ENCODE measurements around the gene IL20. TPM values are rescaled to one million over a fixed set of nuclear protein-coding genes. Genes with fewer than 3 reads are reported as not detected.
A peak's percentile ranks its signal among the peaks of the same experiment; 100 is the strongest.

Gene IL20
- polyA plus RNA-seq, 6 donors from 2014 or later: not detected

GRCh38 chr1:206890125-206891060, 25.0 kb downstream of the IL20 start:
- Mint-ChIP-seq H3K4me3 (no peak overlapping the region), H3K36me3 (no peaks in the 10 kb centered on the region), H3K4me1 (peaks cover 5 to 23% (median 6%) of the 10 kb centered on the region in 3 donors), H3K27ac (peak overlapping the region in 4 of 6 donors; percentile 5 to 61 (median 30)), H3K27me3 (peaks cover 0 to 13% (median 6%) of the 10 kb centered on the region in 3 donors), H3K9me3 (no peaks in the 10 kb centered on the region)
- DNase-seq (no peak), ATAC-seq (ENCODE audit: low read depth in 2 of 2) (peak; percentile 51 to 58)

GRCh38 chr1:206891412-206891811, 26.0 kb downstream of the IL20 start:
- Mint-ChIP-seq H3K9me3 (no peaks in the 10 kb centered on the region), H3K27ac (peak overlapping the region in 2 of 6 donors; percentile 18 to 42), H3K36me3 (no peaks in the 10 kb centered on the region), H3K4me3 (no peak overlapping the region), H3K4me1 (peaks cover 5 to 23% (median 6%) of the 10 kb centered on the region in 3 donors), H3K27me3 (peaks cover 0 to 13% (median 0%) of the 10 kb centered on the region in 3 donors)
- DNase-seq (no peak), ATAC-seq (ENCODE audit: low read depth in 2 of 2) (no peak)

GRCh38 chr1:206892351-206892984, 27.0 kb downstream of the IL20 start:
- Mint-ChIP-seq H3K4me3 (no peak overlapping the region), H3K27me3 (peaks cover 0 to 13% (median 0%) of the 10 kb centered on the region in 3 donors), H3K9me3 (no peaks in the 10 kb centered on the region), H3K4me1 (peaks cover 5 to 23% (median 6%) of the 10 kb centered on the region in 3 donors), H3K27ac (no peak overlapping the region), H3K36me3 (no peaks in the 10 kb centered on the region)
- ATAC-seq (ENCODE audit: low read depth in 2 of 2) (no peak), DNase-seq (no peak)

GRCh38 chr1:206893380-206893779, 28.0 kb downstream of the IL20 start:
- H3K9me3 Mint-ChIP-seq: no peaks in the 10 kb centered on the region
- peaks cover 8 to 23% (median 9%) of the 10 kb centered on the region in 3 donors for H3K4me1 Mint-ChIP-seq
- H3K4me3 Mint-ChIP-seq: no peak overlapping the region
- H3K27me3 Mint-ChIP-seq: peaks cover 0 to 10% (median 0%) of the 10 kb centered on the region in 3 donors
- H3K27ac Mint-ChIP-seq: peak overlapping the region in 1 of 6 donors; percentile 57
- DNase-seq: no peak
- no peaks in the 10 kb centered on the region for H3K36me3 Mint-ChIP-seq
- no peak for ATAC-seq (ENCODE audit: low read depth in 2 of 2)

GRCh38 chr1:206895325-206895724, 29.9 kb downstream of the IL20 start:
- ATAC-seq (ENCODE audit: low read depth in 2 of 2): no peak
- no peaks in the 10 kb centered on the region for H3K36me3 Mint-ChIP-seq
- H3K27ac Mint-ChIP-seq: peak overlapping the region in 1 of 6 donors; percentile 22
- H3K4me1 Mint-ChIP-seq: peaks cover 19 to 39% (median 25%) of the 10 kb centered on the region in 3 donors
- H3K9me3 Mint-ChIP-seq: no peaks in the 10 kb centered on the region
- peaks cover 0 to 4% (median 0%) of the 10 kb centered on the region in 3 donors for H3K27me3 Mint-ChIP-seq
- no peak overlapping the region for H3K4me3 Mint-ChIP-seq
- DNase-seq: no peak

GRCh38 chr1:206895837-206896242, 30.4 kb downstream of the IL20 start:
- Mint-ChIP-seq H3K4me1 (peaks cover 23 to 39% (median 25%) of the 10 kb centered on the region in 3 donors), H3K9me3 (no peaks in the 10 kb centered on the region), H3K27me3 (peaks cover 0 to 4% (median 0%) of the 10 kb centered on the region in 3 donors), H3K27ac (no peak overlapping the region), H3K4me3 (no peak overlapping the region), H3K36me3 (no peaks in the 10 kb centered on the region)
- no peak for ATAC-seq (ENCODE audit: low read depth in 2 of 2)
- no peak for DNase-seq

GRCh38 chr1:206896261-206896660, 30.8 kb downstream of the IL20 start:
- no peaks in the 10 kb centered on the region for H3K9me3 Mint-ChIP-seq
- no peak for DNase-seq
- ATAC-seq (ENCODE audit: low read depth in 2 of 2): no peak
- no peak overlapping the region for H3K27ac Mint-ChIP-seq
- H3K36me3 Mint-ChIP-seq: no peaks in the 10 kb centered on the region
- H3K4me3 Mint-ChIP-seq: no peak overlapping the region
- H3K27me3 Mint-ChIP-seq: peaks cover 0 to 4% (median 0%) of the 10 kb centered on the region in 3 donors
- peaks cover 23 to 40% (median 29%) of the 10 kb centered on the region in 3 donors for H3K4me1 Mint-ChIP-seq

GRCh38 chr1:206897175-206897574, 31.8 kb downstream of the IL20 start, which contains the start of gene IL24:
Gene IL24, plus strand, starts transcription at chr1:206897443. Its CDS starts 390 bp downstream, at chr1:206897833.
- DNase-seq: no peak
- peaks cover 0 to 4% (median 0%) of the 10 kb centered on the region in 3 donors for H3K27me3 Mint-ChIP-seq
- no peaks in the 10 kb centered on the region for H3K9me3 Mint-ChIP-seq
- H3K27ac Mint-ChIP-seq: peak within 1 kb of the TSS in 4 of 6 donors; percentile 73 to 90 (median 77)
- ATAC-seq (ENCODE audit: low read depth in 2 of 2): no peak
- no peaks in the 10 kb centered on the region for H3K36me3 Mint-ChIP-seq
- H3K4me3 Mint-ChIP-seq: no peak within 1 kb of the TSS
- H3K4me1 Mint-ChIP-seq: peaks cover 27 to 39% (median 38%) of the 10 kb centered on the region in 3 donors

- Mint-ChIP-seq H3K4me3 (no peak overlapping the region), H3K9me3 (no peaks in the 10 kb centered on the region), H3K27ac (peak overlapping the region in 4 of 6 donors; percentile 50 to 90 (median 76)), H3K36me3 (peaks cover 2 to 5% of the 10 kb centered on the region in 2 donors), H3K4me1 (peaks cover 34 to 47% (median 46%) of the 10 kb centered on the region in 3 donors), H3K27me3 (peaks cover 0 to 1% (median 0%) of the 10 kb centered on the region in 3 donors)
- ATAC-seq (ENCODE audit: low read depth in 2 of 2): no peak
- DNase-seq: no peak
Measured at GRCh38 chr1:206898089-206898914, 32.9 kb downstream of the IL20 start.

GRCh38 chr1:206898915-206899431, 33.5 kb downstream of the IL20 start:
- peaks cover 9 to 12% of the 10 kb centered on the region in 2 donors for H3K36me3 Mint-ChIP-seq
- peaks cover 39 to 52% (median 45%) of the 10 kb centered on the region in 3 donors for H3K4me1 Mint-ChIP-seq
- no peaks in the 10 kb centered on the region for H3K9me3 Mint-ChIP-seq
- DNase-seq (no peak), ATAC-seq (ENCODE audit: low read depth in 2 of 2) (no peak)
- H3K27me3 Mint-ChIP-seq: no peaks in the 10 kb centered on the region
- peak overlapping the region in 1 of 8 donors; percentile 23 for H3K4me3 Mint-ChIP-seq
- peak overlapping the region in 4 of 6 donors; percentile 26 to 87 (median 68) for H3K27ac Mint-ChIP-seq

GRCh38 chr1:206899717-206900116, 34.3 kb downstream of the IL20 start:
- H3K4me1 Mint-ChIP-seq: peaks cover 44 to 58% (median 46%) of the 10 kb centered on the region in 3 donors
- H3K4me3 Mint-ChIP-seq: no peak overlapping the region
- H3K9me3 Mint-ChIP-seq: no peaks in the 10 kb centered on the region
- no peaks in the 10 kb centered on the region for H3K27me3 Mint-ChIP-seq
- ATAC-seq (ENCODE audit: low read depth in 2 of 2) (no peak), DNase-seq (no peak)
- H3K36me3 Mint-ChIP-seq: peaks cover 13 to 16% of the 10 kb centered on the region in 2 donors
- H3K27ac Mint-ChIP-seq: peak overlapping the region in 4 of 6 donors; percentile 39 to 89 (median 81)

- H3K9me3 Mint-ChIP-seq: no peaks in the 10 kb centered on the region
- H3K27me3 Mint-ChIP-seq: no peaks in the 10 kb centered on the region
- DNase-seq (no peak), ATAC-seq (ENCODE audit: low read depth in 2 of 2) (no peak)
- H3K4me3 Mint-ChIP-seq: no peak overlapping the region
- H3K36me3 Mint-ChIP-seq: peaks cover 15 to 20% of the 10 kb centered on the region in 2 donors
- peak overlapping the region in 5 of 6 donors; percentile 39 to 89 (median 72) for H3K27ac Mint-ChIP-seq
- peaks cover 48 to 63% (median 50%) of the 10 kb centered on the region in 3 donors for H3K4me1 Mint-ChIP-seq
Measured at GRCh38 chr1:206900149-206900548, 34.7 kb downstream of the IL20 start.
